ENCODE results near the gene CNTNAP2.

DNA sequence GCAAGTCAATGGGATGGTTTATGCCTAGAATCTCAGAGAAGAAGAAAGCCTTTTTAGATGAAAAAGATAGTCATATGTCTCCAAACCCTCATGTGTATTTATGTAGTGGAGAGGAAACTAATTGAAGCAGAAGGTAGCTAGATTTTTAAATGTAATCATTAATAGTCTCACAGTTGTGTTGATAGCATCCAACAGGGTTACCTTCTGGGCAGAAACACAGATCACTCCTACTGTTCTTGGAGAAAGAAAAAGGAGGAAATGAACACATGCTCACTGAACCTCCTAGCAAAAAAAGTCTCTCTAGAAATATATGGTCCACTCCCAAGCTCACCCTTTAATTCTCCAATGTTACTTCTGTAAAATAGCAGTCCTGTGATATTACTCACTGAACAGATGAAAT is 1696.7 kb downstream of the CNTNAP2 start:
- TF ChIP-seq FOXP1 (CRISPR knock-in tag; IDR thresholded peaks at IDR 0.05), result no peak
- no peak for TF ChIP-seq CHD4 (IDR thresholded peaks at IDR 0.05; ENCODE audit: insufficient read depth, insufficient replicate concordance, low read depth, low read length, poor library complexity, severe bottlenecking)
- TF ChIP-seq, protein P1, sequence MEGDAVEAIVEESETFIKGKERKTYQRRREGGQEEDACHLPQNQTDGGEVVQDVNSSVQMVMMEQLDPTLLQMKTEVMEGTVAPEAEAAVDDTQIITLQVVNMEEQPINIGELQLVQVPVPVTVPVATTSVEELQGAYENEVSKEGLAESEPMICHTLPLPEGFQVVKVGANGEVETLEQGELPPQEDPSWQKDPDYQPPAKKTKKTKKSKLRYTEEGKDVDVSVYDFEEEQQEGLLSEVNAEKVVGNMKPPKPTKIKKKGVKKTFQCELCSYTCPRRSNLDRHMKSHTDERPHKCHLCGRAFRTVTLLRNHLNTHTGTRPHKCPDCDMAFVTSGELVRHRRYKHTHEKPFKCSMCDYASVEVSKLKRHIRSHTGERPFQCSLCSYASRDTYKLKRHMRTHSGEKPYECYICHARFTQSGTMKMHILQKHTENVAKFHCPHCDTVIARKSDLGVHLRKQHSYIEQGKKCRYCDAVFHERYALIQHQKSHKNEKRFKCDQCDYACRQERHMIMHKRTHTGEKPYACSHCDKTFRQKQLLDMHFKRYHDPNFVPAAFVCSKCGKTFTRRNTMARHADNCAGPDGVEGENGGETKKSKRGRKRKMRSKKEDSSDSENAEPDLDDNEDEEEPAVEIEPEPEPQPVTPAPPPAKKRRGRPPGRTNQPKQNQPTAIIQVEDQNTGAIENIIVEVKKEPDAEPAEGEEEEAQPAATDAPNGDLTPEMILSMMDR (IDR thresholded peaks at IDR 0.05 in 2 of 3, conservative IDR thresholded peaks at IDR 0.05 in 1 of 3; ENCODE audit: insufficient read depth in 2 of 3, low read depth in 1 of 3, low read length in 3 of 3), result no peak
- TF ChIP-seq, protein P2, sequence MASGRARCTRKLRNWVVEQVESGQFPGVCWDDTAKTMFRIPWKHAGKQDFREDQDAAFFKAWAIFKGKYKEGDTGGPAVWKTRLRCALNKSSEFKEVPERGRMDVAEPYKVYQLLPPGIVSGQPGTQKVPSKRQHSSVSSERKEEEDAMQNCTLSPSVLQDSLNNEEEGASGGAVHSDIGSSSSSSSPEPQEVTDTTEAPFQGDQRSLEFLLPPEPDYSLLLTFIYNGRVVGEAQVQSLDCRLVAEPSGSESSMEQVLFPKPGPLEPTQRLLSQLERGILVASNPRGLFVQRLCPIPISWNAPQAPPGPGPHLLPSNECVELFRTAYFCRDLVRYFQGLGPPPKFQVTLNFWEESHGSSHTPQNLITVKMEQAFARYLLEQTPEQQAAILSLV (tag; IDR thresholded peaks at IDR 0.05), result no peak
- no peak for TF ChIP-seq TCF7L2 (IDR thresholded peaks at IDR 0.05; ENCODE audit: low read depth, low read length)
- TF ChIP-seq EZH2 (IDR thresholded peaks at IDR 0.05; ENCODE audit: borderline replicate concordance, low read depth, low read length), result no peak
- TF ChIP-seq, protein P3, sequence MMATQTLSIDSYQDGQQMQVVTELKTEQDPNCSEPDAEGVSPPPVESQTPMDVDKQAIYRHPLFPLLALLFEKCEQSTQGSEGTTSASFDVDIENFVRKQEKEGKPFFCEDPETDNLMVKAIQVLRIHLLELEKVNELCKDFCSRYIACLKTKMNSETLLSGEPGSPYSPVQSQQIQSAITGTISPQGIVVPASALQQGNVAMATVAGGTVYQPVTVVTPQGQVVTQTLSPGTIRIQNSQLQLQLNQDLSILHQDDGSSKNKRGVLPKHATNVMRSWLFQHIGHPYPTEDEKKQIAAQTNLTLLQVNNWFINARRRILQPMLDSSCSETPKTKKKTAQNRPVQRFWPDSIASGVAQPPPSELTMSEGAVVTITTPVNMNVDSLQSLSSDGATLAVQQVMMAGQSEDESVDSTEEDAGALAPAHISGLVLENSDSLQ (IDR thresholded peaks at IDR 0.05), result no peak
